ENCODE results near the gene ZFAND3. TPM values are rescaled to one million over a fixed set of nuclear protein-coding genes. Genes with fewer than 3 reads are reported as not detected.

Gene ZFAND3
- total and polyA plus RNA-seq, 2 donors (not counting 1 experiment from before 2014, with no cell fraction given), result 13.5 to 58.3 TPM

DNA sequence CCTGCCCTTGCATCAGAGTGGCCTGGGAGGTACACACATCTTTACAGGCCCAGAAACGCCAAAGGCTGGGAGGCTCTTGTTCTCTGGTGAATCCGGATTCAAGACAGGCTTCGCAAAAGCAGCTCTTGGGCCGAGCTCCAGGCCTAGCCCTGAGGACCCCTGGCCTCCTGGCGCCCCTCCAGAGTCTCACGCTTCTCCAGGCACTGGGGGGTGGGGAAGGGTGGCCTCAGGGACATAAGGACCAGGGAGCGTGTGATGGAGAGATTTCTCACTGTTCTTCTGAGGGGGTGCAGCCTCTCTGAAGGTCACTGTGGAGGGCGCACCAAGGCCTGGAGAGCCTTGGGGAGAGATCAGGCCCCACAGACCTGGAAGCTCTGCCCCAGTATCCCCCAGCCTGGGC lies 349.2 kb downstream of the ZFAND3 start:
- no peaks in the 10 kb centered on the region for H4K20me1 ChIP-seq (ENCODE audit: control insufficient read depth, insufficient read depth, low read length, poor library complexity, severe bottlenecking)
- 94% methylated on average over 8 of the region's 8 CpGs for WGBS (ENCODE audit: insufficient coverage)
- no peaks in the 10 kb centered on the region for H3K9me3 Mint-ChIP-seq (ENCODE audit: insufficient read depth)
- no peak overlapping the region for H3K9ac ChIP-seq (ENCODE audit: low read length)
- H3K4me1 Mint-ChIP-seq, result no peaks in the 10 kb centered on the region
- ChIA-PET CTCF (no interaction called here), POLR2A (no interaction called here)
- H3K9me3 ChIP-seq (ENCODE audit: control extremely low read depth in 1 of 3, control insufficient read depth in 2 of 3, insufficient read depth in 1 of 3, low read length in 2 of 3), result no peaks in the 10 kb centered on the region
- H3K4me2 ChIP-seq (replicated peaks; ENCODE audit: low read depth, low read length, poor library complexity, severe bottlenecking), result no peak overlapping the region
- H3K4me1 ChIP-seq (ENCODE audit: control insufficient read depth in 2 of 2, insufficient read depth in 2 of 2, low read length in 2 of 2), result no peaks in the 10 kb centered on the region
- no peak overlapping the region for H3K4me3 Mint-ChIP-seq
- DNase-seq (no peak), ATAC-seq (ENCODE audit: low read depth) (no peak)
- no peaks in the 10 kb centered on the region for H3K79me2 ChIP-seq (ENCODE audit: control insufficient read depth, insufficient read depth, low read length)
- H3K36me3 ChIP-seq (replicated peaks in 1 of 2; ENCODE audit: control extremely low read depth in 1 of 2, control insufficient read depth in 1 of 2, extremely low read depth in 1 of 2, insufficient read depth in 2 of 2, low read length in 1 of 2), result peaks cover 0 to 2% of the 10 kb centered on the region in 2 experiments
- no peaks in the 10 kb centered on the region for H3K27me3 ChIP-seq (replicated peaks in 1 of 4; ENCODE audit: control extremely low read depth in 1 of 4, control insufficient read depth in 3 of 4, insufficient read depth in 4 of 4, low read length in 3 of 4)
- no peak overlapping the region for H3K4me3 ChIP-seq (ENCODE audit: control extremely low read depth in 1 of 5, extremely low read depth in 1 of 5, insufficient read depth in 1 of 5, low read depth in 2 of 5, low read length in 4 of 5)
- TF ChIP-seq, protein P1, sequence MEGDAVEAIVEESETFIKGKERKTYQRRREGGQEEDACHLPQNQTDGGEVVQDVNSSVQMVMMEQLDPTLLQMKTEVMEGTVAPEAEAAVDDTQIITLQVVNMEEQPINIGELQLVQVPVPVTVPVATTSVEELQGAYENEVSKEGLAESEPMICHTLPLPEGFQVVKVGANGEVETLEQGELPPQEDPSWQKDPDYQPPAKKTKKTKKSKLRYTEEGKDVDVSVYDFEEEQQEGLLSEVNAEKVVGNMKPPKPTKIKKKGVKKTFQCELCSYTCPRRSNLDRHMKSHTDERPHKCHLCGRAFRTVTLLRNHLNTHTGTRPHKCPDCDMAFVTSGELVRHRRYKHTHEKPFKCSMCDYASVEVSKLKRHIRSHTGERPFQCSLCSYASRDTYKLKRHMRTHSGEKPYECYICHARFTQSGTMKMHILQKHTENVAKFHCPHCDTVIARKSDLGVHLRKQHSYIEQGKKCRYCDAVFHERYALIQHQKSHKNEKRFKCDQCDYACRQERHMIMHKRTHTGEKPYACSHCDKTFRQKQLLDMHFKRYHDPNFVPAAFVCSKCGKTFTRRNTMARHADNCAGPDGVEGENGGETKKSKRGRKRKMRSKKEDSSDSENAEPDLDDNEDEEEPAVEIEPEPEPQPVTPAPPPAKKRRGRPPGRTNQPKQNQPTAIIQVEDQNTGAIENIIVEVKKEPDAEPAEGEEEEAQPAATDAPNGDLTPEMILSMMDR (IDR thresholded peaks at IDR 0.05), result no peak
- TF ChIP-seq EZH2 (IDR thresholded peaks at IDR 0.05; ENCODE audit: borderline replicate concordance, insufficient read depth, low read depth, low read length, poor library complexity, severe bottlenecking), result no peak
- H2AFZ ChIP-seq (ENCODE audit: insufficient read depth, low read depth, low read length, poor library complexity, severe bottlenecking), result no peak overlapping the region
- no peak overlapping the region for H3K27ac ChIP-seq (ENCODE audit: low read length in 2 of 2)
- no peaks in the 10 kb centered on the region for H3K27me3 Mint-ChIP-seq
- no peak overlapping the region for H3K27ac Mint-ChIP-seq
- intact Hi-C loops (cut with micrococcal nuclease), result no loop called here

- CTCF ChIA-PET, result no interaction called here
- H3K4me3 ChIP-seq (ENCODE audit: control extremely low read depth in 1 of 5, extremely low read depth in 1 of 5, insufficient read depth in 1 of 5, low read depth in 2 of 5, low read length in 4 of 5), result no peak overlapping the region
- Mint-ChIP-seq H3K27ac (no peak overlapping the region), H3K27me3 (no peaks in the 10 kb centered on the region), H3K4me3 (no peak overlapping the region), H3K4me1 (no peaks in the 10 kb centered on the region), H3K9me3 (ENCODE audit: insufficient read depth) (no peaks in the 10 kb centered on the region)
- TF ChIP-seq EZH2 (IDR thresholded peaks at IDR 0.05; ENCODE audit: borderline replicate concordance, insufficient read depth, low read depth, low read length, poor library complexity, severe bottlenecking), result no peak
- TF ChIP-seq, protein P1 (IDR thresholded peaks at IDR 0.05), result no peak
- no peaks in the 10 kb centered on the region for H3K4me1 ChIP-seq (ENCODE audit: control insufficient read depth in 2 of 2, insufficient read depth in 2 of 2, low read length in 2 of 2)
- no peak for ATAC-seq (ENCODE audit: low read depth)
- peaks cover 0 to 2% of the 10 kb centered on the region in 2 experiments for H3K36me3 ChIP-seq (replicated peaks in 1 of 2; ENCODE audit: control extremely low read depth in 1 of 2, control insufficient read depth in 1 of 2, extremely low read depth in 1 of 2, insufficient read depth in 2 of 2, low read length in 1 of 2)
- no peaks in the 10 kb centered on the region for H4K20me1 ChIP-seq (ENCODE audit: control insufficient read depth, insufficient read depth, low read length, poor library complexity, severe bottlenecking)
- no peak overlapping the region for H3K27ac ChIP-seq (ENCODE audit: low read length in 2 of 2)
- POLR2A ChIA-PET, result no interaction called here
- no peak overlapping the region for H3K4me2 ChIP-seq (replicated peaks; ENCODE audit: low read depth, low read length, poor library complexity, severe bottlenecking)
- H2AFZ ChIP-seq (ENCODE audit: insufficient read depth, low read depth, low read length, poor library complexity, severe bottlenecking), result no peak overlapping the region
- no peaks in the 10 kb centered on the region for H3K9me3 ChIP-seq (ENCODE audit: control extremely low read depth in 1 of 3, control insufficient read depth in 2 of 3, insufficient read depth in 1 of 3, low read length in 2 of 3)
- intact Hi-C loops (cut with micrococcal nuclease), result no loop called here
- H3K27me3 ChIP-seq (replicated peaks in 1 of 4; ENCODE audit: control extremely low read depth in 1 of 4, control insufficient read depth in 3 of 4, insufficient read depth in 4 of 4, low read length in 3 of 4), result no peaks in the 10 kb centered on the region
- H3K9ac ChIP-seq (ENCODE audit: low read length), result no peak overlapping the region
- WGBS (ENCODE audit: insufficient coverage), result 95% methylated on average over 15 of the region's 20 CpGs
- no peaks in the 10 kb centered on the region for H3K79me2 ChIP-seq (ENCODE audit: control insufficient read depth, insufficient read depth, low read length)
- DNase-seq, result no peak
Measured at GRCh38 chr6:38169221-38169976, 349.9 kb downstream of the ZFAND3 start.
